Right atrium auricular region (tissue), 2 donors: ENCODE data around the gene TMEM200C. TPM values are rescaled to one million over a fixed set of nuclear protein-coding genes. Genes with fewer than 3 reads are reported as not detected.

Experiments used
- DNase-seq: peaks from one replicate; pipeline ENCODE4 v3.0.0-alpha.2; 2019; ENCODE audit warnings: low spot score
- H3K27ac ChIP-seq, 2 donors: fragments of 200-600 bp; sonication (generic); 1 replicate in 1 of 2; 2 replicates in 1 of 2; pipeline ENCODE4 v1.5.1; 2016 to 2019
- H3K27me3 ChIP-seq, 2 donors: fragments of 200-600 bp; sonication (generic); one replicate each; pipeline versions ENCODE4 v1.5.1 to v1.6.0; 2017 to 2019
- H3K36me3 ChIP-seq: fragments of 200-600 bp; sonication (generic); one replicate; pipeline ENCODE4 v1.5.1; 2016
- H3K4me1 ChIP-seq, 2 donors: fragments of 200-600 bp; sonication (generic); one replicate each; pipeline versions ENCODE4 v1.5.1 to v1.6.0; 2017 to 2019
- H3K4me3 ChIP-seq, 2 donors: fragments of 200-600 bp; sonication (generic); 1 replicate in 1 of 2; 2 replicates in 1 of 2; pipeline ENCODE4 v1.5.1; 2017 to 2019; ENCODE audit warnings: mild to moderate bottlenecking in 1 of 2, moderate library complexity in 1 of 2
- H3K9me3 ChIP-seq, 2 donors: fragments of 200-600 bp; sonication (generic); one replicate each; pipeline ENCODE4 v1.5.1; 2019
- CTCF ChIP-seq, 2 donors: fragments of 200-600 bp; sonication (generic); IDR thresholded peaks; one replicate each; pipeline ENCODE4 v1.5.1; 2019; ENCODE audit warnings: antibody characterized with exemption in 2 of 2
- total RNA-seq, 2 donors: library from RNA; depleted of rRNA; stranded (reverse); fragments of >200 nt; gene quantifications; one replicate each; pipeline ENCODE4 v1.1.0, GENCODE V29; 2016

Gene TMEM200C
- total RNA-seq, 2 donors from 2014 or later, result 0.26 to 4.4 TPM

GRCh38 chr18:5879479-5879882 is 15.8 kb downstream of the TMEM200C start:
- Histone ChIP-seq H3K4me3 (no peak overlapping the region), H3K27ac (no peak overlapping the region), H3K4me1 (no peaks in the 10 kb centered on the region), H3K27me3 (no peaks in the 10 kb centered on the region), H3K36me3 (no peaks in the 10 kb centered on the region), H3K9me3 (no peaks in the 10 kb centered on the region)
- peak; percentile 70 to 78 for TF ChIP-seq CTCF (IDR thresholded peaks at IDR 0.05)
- DNase-seq, result no peak

DNA sequence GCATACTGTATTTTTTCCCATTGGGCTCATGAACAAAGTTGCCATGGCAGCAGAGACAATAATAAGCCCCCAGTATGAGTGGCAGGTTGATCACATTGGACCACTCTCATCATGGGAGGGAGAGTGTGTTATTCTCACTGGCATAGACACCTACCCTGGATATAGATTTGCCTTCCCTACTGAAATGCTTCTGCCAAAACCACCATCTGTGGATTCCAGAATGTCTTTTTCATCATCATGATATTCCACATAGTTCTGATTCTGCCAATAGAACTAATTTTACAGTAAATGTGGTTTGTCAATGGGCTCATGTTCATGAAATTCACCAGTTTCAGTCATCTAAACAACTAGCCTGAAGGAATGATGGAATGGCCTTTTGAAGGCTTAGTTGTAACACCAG is 18.4 kb downstream of the TMEM200C start:
- Histone ChIP-seq H3K4me3 (no peak overlapping the region), H3K9me3 (no peaks in the 10 kb centered on the region), H3K4me1 (no peaks in the 10 kb centered on the region), H3K36me3 (no peaks in the 10 kb centered on the region), H3K27ac (no peak overlapping the region), H3K27me3 (no peaks in the 10 kb centered on the region)
- no peak for DNase-seq
- TF ChIP-seq CTCF (IDR thresholded peaks at IDR 0.05), result no peak

GRCh38 chr18:5874336-5874735 is 21.0 kb downstream of the TMEM200C start:
- no peaks in the 10 kb centered on the region for H3K36me3 ChIP-seq
- no peaks in the 10 kb centered on the region for H3K4me1 ChIP-seq
- H3K27me3 ChIP-seq, result no peaks in the 10 kb centered on the region
- no peak for DNase-seq
- H3K9me3 ChIP-seq, result no peaks in the 10 kb centered on the region
- no peak overlapping the region for H3K27ac ChIP-seq
- no peak overlapping the region for H3K4me3 ChIP-seq
- no peak for TF ChIP-seq CTCF (IDR thresholded peaks at IDR 0.05)

DNA sequence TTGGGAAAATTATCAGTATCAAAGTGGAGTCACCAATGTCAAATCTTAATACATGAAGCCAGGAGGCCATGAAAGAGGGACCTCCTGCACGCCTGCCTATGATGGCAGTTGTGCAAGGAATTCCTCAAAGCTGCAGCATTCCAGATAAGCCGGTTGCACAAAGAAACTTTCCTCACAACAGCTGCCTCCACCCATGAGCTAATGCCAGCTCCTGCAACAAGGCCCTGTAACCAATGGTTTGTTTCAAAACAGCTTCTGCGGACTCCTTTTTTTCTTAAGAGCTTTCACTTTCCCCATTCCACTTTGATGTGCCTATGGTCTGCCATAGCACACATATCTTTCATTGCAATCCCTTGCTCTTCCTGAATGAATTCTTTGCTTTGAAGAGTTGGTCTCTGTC is 22.4 kb downstream of the TMEM200C start:
- H3K4me1 ChIP-seq, result no peaks in the 10 kb centered on the region
- TF ChIP-seq CTCF (IDR thresholded peaks at IDR 0.05), result no peak
- H3K27ac ChIP-seq, result no peak overlapping the region
- no peaks in the 10 kb centered on the region for H3K36me3 ChIP-seq
- H3K27me3 ChIP-seq, result no peaks in the 10 kb centered on the region
- no peak for DNase-seq
- no peak overlapping the region for H3K4me3 ChIP-seq
- no peaks in the 10 kb centered on the region for H3K9me3 ChIP-seq

DNA sequence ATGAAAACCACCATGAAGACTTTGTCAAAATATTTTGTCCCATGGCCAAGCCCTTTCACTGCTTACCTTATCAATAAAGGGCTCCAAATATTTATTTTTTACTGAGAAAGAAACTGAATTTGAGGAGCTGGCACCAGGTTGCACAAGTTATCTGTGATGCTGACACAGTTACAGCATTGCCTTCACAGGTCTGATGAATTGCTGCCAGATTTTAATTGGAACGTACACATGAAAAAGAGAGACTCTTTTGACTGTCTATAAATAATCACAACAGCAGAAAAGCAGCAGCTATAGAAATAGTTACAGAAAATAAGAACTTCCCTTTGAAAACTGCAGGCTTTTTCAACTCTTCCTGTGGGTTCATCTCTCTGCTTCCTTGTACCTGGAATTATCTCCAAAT is 23.9 kb downstream of the TMEM200C start:
- Histone ChIP-seq H3K27me3 (no peaks in the 10 kb centered on the region), H3K27ac (no peak overlapping the region), H3K4me1 (no peaks in the 10 kb centered on the region), H3K4me3 (no peak overlapping the region), H3K36me3 (no peaks in the 10 kb centered on the region), H3K9me3 (no peaks in the 10 kb centered on the region)
- no peak for DNase-seq
- TF ChIP-seq CTCF (IDR thresholded peaks at IDR 0.05), result no peak

DNA sequence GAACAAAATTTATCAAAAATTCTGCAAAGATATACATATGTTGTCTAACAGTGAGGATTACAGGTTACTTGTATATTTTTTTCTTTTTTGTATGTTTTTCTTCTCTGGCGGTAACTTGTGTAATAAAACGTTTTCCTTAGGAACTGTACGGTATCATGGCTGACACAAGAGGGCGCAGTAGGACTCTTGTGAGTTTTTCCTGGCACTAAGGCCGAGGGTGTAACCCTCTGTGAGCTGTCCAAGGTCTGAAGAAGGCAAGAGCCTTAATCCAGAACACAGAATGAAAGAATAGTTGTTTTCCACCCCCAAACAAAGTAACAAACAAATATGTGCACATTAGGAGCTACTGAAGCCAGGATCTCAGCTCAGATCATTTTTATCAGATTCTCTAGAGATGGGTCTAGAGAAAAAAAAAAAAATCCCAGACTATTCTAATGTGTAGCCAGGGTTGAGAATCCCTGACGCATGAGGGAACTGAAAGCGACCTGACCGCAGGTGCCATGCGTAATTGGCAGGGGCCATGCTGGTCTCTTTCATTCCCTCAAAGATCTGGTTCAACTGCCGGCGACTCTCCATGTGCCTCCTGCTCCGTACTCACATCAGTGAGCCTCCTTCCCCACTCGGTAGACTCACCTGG is 27.0 kb downstream of the TMEM200C start:
- Histone ChIP-seq H3K27me3 (no peaks in the 10 kb centered on the region), H3K4me1 (no peaks in the 10 kb centered on the region), H3K9me3 (no peaks in the 10 kb centered on the region), H3K36me3 (no peaks in the 10 kb centered on the region), H3K4me3 (no peak overlapping the region), H3K27ac (no peak overlapping the region)
- TF ChIP-seq CTCF (IDR thresholded peaks at IDR 0.05), result peak; percentile 65 to 80
- DNase-seq, result peak; percentile 64
